Sciatic nerve (tissue), 2 donors: ENCODE data around the gene BCAS3. TPM values are rescaled to one million over a fixed set of nuclear protein-coding genes. Genes with fewer than 3 reads are reported as not detected.
A peak's percentile ranks its signal among the peaks of the same experiment; 100 is the strongest.
"Not testable (repeated sequence)": the region's sequence is repeated elsewhere in the genome, so short reads cannot be mapped to it uniquely, and the experiment has no call there.

Source experiments
- ATAC-seq: fragments of 200-7000 bp; cut with Tn5 transposase; one replicate; pipeline ENCODE4 v1.9.1; 2020; ENCODE audit warnings: mild to moderate bottlenecking, moderate library complexity
- DNase-seq: peaks from one replicate; pipeline ENCODE4 v3.0.0-alpha.2; 2020; ENCODE audit warnings: low spot score
- intact Hi-C: fragments of 100-400 bp; cut with DNase I; formaldehyde crosslinking; loops from one replicate; pipeline ENCODE4 v1.14.2; 2022
- total RNA-seq: library from RNA; stranded (reverse); fragmentation: NEBNext Ultra II Directional; extraction: Animal tissue kit (Norgen Biotek cat#: 25700); gene quantifications from one replicate; pipeline ENCODE4 v1.2.1, GENCODE V29; 2021
- donor health status: DM: no; HTN: no; CAD: no.
- donor health status: DM: no; HTN: no; CAD: no.

BCAS3 gene
- total RNA-seq, 1 donor from 2014 or later: 42.5 TPM

DNA sequence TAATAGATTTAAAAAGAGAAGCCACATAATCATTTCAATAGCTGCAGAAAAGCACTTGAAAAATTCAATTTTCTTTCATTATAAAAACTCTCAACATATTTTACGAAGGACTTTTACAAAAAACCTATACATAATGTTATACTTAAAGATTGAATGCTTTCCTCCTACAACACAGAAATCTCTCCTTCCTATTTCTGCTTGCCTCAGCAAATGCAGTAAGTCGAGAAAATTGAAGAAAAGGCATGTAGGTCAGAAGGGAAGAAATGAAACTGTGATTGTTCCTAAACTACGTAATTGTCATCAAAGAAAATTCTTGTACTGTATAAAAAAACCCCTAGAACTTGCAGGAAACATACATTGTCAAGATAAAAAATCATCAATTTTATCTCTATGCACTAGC is 267.1 kb downstream of the BCAS3 start:
- DNase-seq (no peak), ATAC-seq (no peak)
- intact Hi-C loops: no loop called here

DNA sequence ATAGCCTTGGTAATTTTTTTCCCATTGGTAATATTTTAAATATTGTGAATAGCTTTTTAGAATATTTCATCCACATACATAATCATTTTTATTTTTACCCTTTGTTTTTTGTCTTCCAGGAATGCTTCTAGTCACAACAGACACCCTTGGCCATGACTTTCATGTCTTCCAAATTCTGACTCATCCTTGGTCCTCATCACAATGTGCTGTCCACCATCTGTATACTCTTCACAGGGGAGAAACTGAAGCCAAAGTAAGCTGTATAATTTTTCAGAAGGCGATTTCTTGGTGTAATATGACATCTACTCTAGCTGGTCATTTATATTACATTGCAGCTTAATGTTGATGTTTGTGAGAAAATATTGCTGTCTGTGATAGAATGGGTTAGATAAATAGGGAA is 269.4 kb downstream of the BCAS3 start:
- ATAC-seq (no peak), DNase-seq (no peak)
- intact Hi-C loops: no loop called here

DNA sequence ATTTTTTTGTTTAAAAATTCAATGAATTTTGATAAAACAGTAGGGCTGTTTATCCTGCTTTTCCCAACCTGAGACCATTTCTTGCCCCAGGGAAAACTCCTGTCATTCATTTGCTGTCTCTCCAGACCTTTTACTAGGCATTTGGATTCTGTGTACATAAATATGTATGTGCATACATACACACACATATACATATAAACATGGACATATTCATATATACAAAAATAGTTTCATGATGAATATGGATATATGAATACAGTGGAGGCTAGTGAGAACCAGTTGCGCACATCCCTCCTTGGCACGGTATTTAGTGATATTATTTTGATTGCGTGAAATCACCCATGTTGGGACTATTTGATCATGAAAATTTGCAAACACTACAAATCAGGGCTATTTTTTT is 269.9 kb downstream of the BCAS3 start:
- ATAC-seq (no peak), DNase-seq (no peak)
- intact Hi-C loops: no loop called here

DNA sequence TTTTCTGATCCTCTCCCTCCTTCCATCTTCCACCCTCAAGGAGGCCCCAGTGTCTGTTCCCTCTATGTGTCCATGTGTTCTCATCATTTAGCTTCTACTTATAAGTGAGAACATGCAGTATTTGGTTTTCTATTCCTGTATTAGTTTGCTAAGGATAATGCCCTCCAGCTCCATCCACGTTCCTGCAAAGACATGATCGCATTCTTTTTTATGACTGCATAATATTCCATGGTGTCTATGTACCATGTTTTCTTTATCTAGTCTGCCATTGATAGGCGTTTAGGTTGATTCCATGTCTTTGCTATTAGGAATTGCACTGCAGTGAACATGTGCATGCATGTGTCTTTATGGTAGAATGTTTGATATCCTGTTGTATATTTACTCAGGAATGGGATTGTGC is 275.1 kb downstream of the BCAS3 start:
- ATAC-seq (no peak), DNase-seq (no peak)
- intact Hi-C loops: no loop called here

DNA sequence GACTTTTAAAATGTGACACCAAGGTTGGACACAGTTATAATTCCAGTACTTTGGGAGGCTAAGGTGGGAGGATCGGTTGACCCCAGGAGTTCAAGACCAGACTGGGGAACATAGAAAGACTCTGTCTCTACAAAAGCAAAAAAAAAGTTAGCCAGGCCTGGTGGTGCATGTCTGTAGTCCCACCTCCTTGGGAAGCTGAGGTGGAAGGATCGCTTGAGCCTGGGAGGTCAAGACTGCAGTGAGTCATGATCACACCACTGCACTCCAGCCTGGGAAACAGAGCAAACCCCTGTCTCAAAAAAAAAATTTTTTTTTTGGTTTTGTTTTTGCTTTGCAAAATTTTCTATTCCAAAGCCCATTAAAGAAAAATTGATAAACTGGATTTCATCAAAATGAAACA is 281.4 kb downstream of the BCAS3 start:
- intact Hi-C loops: no loop called here
- no peak for DNase-seq
- no peak for ATAC-seq

DNA sequence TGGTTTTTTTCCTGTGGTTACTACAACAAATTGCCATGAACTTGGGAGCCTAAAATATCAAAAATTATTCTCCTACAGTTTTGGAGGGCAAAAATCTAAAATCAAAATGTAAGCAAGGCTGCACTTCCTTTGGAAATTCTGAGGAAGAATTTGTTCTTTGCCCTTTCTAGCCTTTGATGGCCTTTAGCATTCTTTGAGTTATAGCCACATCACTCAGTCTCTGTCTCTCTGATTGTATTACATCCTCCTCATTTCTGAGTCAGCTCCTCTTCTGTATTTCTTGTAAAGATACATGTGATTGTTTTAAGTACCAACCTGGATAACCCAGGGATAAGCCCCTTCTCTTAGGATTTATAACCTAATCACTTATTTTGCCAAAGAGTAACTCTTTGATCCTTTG is 282.0 kb downstream of the BCAS3 start:
- ATAC-seq (no peak), DNase-seq (no peak)
- intact Hi-C loops: no loop called here

DNA sequence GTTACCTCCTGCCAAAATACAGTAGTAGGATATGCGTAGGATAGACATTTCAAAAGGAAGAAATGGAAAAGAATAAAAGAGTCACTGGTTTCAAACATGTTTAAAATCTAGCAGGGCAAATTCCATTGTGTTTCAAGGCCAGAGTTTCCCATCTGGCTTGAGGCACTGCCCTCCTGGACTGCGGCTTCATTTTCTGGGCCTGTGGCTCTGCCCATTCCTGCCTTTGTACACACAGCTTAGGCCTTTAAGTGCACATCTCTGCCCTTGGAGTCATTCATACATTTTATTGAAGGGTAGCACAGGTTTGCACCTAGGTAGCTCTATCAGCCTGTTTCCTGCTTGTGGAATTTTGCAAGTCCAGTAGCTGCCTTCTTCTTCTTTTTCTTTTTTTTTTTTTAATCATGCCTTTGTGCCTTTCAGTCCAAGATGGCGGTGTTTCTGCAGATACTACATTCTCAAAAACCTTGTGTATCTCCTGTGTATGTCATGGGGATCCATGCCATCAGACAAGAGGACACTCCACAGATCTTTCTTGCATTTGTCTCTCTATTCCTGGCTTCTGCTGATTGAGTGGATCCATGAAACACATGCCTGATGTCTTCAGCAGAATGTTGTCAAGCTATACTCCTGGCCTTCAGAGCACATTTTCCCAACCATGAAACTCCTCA is 282.9 kb downstream of the BCAS3 start:
- intact Hi-C loops: no loop called here
- ATAC-seq (no peak), DNase-seq (no peak)

DNA sequence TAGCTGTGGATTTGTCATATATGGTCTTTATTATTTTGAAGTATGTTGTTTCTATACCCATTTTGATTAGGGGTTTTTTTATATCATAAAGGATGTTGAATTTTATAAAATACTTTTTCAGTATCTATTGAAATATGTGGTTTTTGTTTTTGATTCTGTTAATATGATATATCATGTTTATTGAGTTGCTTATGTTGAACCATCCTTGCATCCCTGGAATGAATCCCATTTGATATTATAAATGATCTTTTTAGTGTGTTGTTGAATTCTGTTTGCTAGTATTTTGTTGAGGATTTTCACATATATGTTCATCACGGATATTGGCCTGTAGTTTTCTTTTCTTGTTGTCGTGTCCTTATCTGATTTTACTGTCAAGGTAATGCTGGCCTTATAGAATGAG is 286.5 kb downstream of the BCAS3 start:
- ATAC-seq: no peak

DNA sequence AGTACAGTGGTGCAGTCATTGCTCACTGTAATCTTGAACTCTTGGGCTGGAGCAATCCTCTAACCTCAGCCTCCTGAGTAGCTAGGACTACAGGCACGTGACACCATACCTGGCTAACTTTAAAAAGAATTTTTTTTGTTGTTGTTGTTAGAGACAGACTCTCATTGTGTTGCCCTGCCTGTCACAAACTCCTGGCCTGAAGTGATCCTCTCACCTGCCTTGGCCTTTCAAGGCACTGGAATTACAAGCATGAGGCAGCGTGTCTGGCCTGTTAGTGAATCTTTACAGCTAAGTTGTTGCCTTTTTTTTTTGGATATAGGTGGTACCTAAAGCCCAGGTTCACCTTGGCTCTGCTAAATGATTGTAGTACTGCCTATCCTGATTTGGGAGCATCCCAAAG is 290.6 kb downstream of the BCAS3 start:
- no peak for DNase-seq
- intact Hi-C loops: no loop called here
- ATAC-seq: no peak

More for the DNA sequence above, 286.5 kb downstream of the BCAS3 start:
- intact Hi-C loops: no loop called here
- no peak for DNase-seq

DNA sequence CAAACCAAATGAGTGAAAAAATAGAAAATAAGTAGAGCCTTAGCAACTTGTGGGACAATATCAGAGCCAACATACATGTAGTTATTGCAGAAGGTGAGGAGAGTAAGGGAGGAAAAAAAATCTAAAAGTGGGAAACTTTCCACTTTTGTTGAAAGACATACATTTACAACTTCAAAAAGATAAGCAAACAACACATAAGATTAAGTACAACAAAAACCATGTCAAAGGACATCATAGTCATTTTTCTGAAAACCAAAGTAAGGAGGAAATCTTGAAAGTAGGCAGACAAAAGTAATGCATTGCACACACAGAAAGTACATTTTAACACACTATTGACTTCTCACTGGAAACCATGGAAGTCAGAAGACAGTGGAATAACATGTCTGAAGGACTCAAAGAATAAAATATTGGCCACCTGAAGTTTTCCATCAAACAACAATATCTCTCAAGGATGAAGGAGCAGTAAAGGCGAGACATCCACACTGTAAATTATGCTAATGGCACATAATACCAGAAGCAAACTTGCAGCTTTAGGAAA is 291.9 kb downstream of the BCAS3 start:
- intact Hi-C loops: no loop called here
- ATAC-seq (no peak), DNase-seq (no peak)

DNA sequence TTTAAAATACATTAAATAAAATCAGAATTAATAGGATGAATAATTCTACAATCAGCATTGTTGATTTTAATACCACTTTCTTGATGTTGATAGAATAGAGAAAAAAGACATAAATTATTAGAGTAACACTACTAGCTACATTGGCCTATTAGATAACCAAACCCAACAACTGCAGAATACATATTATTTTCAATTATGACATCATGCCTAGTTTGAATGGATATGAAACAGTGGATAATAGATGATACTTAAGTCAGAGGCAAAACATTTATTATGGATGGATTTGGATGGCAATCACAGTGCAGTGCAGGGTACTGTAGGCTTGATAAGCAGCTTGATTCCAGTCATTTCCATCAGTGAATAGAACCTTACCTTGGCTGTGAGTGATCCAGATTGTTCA is 293.1 kb downstream of the BCAS3 start:
- no peak for ATAC-seq
- DNase-seq: no peak
- intact Hi-C loops: no loop called here

DNA sequence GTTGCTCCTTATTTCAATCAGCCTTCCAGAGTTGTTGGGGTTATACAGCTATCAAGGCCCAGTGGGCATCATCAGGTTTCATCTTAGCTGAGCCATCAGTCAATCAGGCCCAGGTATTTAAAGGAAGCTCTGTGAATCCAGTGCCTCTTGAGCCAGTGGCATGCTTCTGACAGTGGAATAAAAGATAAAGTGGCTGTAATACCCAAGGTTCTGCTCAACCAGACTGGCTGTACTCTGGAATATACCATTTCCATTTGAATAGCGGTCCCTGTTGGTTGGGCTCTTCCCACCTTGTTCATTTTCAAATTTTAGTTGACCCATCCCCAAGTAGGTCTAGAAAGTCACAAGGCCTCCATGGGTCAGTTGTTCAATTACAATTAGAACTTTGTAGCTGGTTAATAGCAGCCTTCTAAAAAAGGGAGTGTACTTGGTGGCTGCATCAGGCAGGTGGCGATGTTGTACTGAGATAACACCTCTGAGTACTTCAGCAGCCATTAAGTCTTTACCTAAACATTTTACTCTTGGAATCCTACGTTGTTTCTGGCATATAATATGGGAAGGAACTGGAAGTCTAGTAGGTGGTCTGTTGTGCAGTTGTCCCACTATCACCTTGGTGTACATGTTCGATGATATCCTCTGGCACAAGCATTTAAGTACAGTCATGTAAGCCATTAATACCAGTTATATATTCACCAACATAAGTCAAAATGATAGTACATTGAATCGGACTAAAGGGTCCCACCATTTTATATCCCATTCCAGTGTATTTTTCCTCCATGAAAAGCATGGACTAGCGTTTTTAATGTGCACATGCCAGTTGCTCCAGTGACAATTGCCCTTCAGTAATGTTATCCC is 294.1 kb downstream of the BCAS3 start:
- ATAC-seq: peak; percentile 62
- intact Hi-C loops: no loop called here
- peak; percentile 62 for DNase-seq

DNA sequence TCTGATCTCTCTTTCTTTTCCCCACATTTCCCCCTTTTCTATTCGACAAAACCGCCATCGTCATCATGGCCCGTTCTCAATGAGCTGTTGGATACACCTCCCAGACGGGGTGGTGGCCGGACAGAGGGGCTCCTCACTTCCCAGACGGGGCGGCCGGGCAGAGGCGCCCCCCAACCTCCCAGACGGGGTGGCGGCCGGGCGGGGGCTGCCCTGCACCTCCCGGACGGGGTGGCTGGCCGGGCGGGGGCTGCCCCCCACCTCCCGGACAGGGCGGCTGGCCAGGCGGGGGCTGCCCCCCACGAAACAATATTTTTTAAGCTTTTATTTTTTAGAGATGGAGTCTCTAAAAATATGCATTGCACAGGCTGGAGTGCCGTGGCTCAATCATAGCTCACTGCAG is 299.2 kb downstream of the BCAS3 start:
- intact Hi-C loops, DNase-seq, ATAC-seq: not testable (repeated sequence)

DNA sequence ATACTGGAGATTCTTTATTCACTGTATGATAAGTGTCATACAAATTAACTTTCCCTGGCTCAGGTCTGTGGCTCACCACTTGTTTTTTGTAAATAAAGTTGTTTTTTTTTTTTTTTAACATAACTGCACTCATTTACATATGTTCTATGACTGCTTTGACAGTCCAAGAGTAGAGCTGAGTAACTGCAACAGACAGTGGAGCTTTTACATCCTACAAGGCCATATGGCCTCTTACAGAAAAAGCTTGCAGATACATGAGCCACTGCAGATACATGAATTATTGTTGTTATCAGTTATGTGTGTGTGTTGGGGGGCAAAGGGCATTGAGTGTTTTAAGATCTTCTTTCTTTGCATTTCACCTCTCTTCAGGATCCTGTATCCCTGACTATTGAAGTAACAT is 311.7 kb downstream of the BCAS3 start:
- DNase-seq: no peak
- no peak for ATAC-seq
- intact Hi-C loops: no loop called here

DNA sequence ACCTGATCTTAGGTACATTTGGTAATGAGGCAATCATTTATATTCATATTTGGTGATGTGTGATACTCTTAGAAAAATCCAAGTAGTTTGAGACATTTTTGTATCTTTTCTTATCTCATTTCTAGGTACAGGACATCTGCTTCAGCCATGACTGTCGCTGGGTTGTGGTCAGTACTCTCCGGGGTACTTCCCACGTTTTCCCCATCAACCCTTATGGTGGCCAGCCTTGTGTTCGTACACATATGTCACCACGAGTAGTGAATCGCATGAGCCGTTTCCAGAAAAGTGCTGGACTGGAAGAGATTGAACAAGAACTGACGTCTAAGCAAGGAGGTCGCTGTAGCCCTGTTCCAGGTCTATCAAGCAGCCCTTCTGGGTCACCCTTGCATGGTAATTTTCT is 312.2 kb downstream of the BCAS3 start:
- intact Hi-C loops: no loop called here
- DNase-seq (no peak), ATAC-seq (no peak)

DNA sequence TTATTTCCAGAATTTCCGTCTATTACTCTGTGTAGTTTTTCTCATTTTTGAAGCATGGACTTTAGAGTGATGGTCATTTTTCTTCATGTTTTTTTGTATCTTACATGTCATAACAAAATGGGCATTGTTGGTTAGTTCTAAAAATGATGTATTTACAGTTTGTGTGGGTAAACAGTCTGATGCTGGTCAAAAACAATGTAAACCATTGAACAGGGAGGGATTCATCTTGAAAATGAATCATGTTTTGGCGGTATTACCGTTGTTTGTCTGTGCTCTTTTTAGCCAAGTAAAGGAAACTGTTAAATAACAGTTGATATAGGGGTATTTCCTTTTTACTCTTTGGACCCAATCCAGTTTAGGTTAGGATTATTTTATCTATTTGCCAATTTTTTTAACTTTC is 315.8 kb downstream of the BCAS3 start:
- ATAC-seq: no peak
- intact Hi-C loops: no loop called here
- DNase-seq: no peak

DNA sequence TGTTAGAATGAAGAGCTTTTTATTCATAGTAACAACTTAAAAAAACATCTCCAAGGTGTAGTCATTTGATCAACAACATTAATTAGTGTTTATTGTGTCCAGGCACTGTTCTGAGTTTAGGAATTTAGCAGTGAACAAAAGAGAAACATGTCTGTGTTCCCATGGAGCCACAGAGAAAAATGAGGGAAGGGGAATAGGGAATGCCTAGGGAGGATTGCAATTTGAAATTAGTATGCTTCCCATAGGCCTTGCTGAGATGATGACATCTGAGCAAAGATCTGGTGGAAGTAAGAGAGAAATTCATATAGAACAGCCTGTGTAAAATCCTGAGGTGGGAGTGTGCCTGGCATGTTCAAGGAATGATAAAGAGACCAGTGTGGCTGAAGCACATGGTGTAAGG is 318.0 kb downstream of the BCAS3 start:
- DNase-seq: no peak
- ATAC-seq: no peak
- intact Hi-C loops: no loop called here

DNA sequence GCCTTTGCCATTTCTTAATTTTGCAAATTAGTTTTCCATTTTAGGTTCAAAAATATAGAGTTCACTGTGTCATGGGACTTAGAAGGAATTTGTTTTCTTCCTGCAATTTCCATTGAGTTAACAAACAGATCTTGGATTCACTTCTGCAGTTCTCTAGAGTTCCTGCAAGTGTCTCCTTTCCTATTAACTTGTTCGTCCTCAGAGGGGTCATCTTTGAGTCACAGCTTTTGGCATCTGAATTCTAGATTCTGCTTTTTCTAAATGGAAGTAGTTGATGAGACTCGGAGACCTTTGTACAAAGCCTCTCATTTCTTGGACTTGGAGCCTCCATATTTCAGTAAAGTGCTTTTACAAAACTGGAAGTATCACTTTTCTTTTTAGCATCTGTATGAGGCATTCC is 323.3 kb downstream of the BCAS3 start:
- DNase-seq (no peak), ATAC-seq (no peak)
- intact Hi-C loops: no loop called here

DNA sequence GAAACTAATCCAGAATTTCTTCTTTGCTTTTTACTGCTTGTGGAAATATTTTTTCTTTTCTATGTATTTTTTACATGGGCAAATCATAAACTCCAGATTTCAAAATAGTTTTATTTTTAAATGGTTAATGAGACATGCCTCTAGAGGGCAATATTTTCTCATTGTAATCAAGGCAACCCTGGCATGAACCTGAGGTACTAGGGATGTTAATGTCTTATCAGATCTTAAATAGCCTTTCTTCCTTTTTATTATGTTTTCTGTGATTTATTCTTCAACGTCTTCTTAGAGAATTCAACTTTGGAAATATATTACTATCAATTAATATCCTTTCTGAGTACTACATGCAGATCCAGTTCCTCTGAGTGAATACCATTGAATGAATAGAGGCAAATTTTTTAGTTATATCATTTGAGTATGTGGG is 324.7 kb downstream of the BCAS3 start:
- no peak for DNase-seq
- peak; percentile 55 for ATAC-seq
- intact Hi-C loops: no loop called here

DNA sequence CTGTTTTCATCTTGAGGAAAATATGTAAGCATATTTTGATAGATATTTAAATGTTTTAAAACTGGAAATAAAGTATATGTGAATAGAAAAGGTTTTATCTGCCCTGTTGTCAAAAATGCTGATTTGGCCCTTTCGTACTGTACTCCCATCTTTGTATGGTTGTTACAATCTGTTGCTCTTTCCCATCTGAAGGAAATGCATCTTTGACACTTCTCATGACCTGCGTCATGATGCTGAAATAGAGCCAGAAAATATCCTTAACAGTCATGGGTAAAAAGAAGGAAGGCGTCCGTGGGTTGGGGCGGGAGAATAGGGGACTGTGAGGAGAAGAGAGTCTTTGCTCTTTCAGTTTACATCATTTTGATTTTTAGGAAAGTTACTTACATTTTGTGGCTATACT is 327.7 kb downstream of the BCAS3 start:
- DNase-seq (no peak), ATAC-seq (no peak)
- intact Hi-C loops: no loop called here
